C1 segment of cervical spinal cord (tissue), 14 donors: ENCODE results near the gene ZSCAN22.
"Not testable (repeated sequence)": the region's sequence is repeated elsewhere in the genome, so short reads cannot be mapped to it uniquely, and the experiment has no call there.

Experiments
- DNase-seq, 14 donors: peaks; one replicate each; lab custom pipeline; 2025; lab: John Stamatoyannopoulos, UW

The ZSCAN22 gene

DNA sequence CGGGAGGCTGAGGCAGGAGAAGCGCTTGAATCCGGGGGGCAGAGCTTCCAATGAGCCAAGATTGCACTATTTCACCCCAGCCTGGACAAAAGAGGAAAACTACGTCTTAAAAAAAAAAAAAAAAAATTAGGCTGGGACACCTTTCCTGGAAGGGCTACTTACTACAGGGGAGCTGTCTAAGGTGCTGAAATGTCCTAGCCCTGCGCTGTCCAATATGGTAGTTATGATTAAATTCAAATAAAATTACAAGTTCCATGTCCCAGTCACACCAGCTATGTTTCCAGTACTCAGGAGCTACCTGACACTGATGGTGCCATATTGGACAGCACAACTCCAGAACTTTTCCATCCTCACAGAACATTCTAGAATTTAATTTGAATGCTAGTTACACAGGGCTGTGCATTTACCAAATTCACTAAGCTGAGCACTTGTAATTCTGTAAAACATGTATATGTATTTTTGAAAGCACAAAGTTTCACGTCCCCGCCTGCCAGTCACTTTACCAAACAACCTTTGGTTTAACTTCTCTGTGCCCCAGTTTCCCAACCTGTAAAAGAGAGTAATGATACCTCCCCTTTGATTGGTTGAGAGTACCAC, 9.2 kb upstream of the ZSCAN22 start:
- no peak for DNase-seq

DNA sequence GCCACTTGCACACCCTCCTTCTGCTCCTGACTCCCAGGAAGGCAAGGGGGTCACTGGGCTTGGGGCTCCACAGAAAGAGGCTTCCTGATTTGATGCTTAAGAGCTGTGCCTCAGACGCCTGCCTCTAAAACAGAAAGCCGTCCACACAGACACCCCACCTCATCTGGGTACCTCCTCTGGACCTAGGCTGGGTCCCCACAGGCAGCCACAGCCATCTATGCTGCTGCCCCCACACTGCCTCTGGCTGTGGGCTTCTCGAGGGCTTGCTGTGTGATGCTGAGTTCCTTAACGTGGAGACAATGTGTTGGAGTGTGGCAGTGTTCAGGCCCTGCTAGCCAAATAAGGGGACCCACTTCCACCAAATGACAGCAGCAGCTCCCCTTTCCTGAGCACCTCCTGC, 8.5 kb upstream of the ZSCAN22 start:
- DNase-seq, result no peak

DNA sequence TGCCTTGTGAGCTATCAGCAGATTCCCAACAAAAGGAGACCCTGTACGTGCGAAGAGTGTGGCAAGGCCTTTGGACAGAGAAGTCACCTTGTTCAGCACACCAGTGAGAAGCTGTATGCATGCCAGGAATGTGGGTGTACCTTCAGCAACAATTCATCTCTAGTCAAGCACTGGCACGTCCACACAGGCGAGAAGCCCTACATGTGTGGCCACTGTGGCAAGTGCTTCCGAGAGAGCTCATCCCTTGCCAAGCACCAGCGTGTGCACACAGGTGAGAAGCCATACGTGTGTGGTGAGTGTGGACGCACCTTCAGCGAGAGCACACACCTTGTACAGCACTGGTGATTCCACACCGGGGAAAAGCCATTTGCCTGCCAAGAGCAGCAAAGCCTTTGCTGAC, 7.6 kb upstream of the ZSCAN22 start:
- no peak for DNase-seq

DNA sequence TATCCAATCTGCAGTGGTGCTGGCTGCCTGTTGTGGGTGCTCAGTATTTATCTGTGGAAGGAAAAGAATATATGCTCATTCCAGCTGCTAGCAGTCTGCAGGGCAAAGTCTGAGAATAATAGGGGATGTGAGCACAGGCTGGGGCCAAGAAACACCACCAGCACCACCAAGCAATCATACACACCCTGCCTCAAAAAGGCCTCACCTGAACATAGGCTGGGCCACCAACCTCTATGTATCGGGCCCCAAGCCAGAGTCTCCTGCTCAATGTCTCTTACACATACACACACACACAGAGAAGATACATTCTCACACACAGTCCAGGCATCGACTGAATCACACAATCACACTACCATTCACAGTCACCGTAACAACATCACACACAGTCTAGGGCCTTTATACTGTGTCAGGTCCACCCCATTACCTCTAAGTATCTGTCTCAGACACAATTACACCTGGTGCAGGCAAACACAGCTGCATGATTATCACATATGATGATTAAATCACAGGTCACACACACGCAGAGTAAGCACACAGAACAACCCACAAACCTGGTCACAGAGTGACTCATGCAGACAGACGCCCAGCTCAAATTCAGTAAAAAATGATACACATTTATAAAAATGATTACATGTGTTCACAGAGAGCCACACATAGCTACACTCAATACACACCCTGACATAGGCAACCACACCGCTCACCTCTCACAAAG, 1.3 kb upstream of the ZSCAN22 start:
- DNase-seq, result no peak

DNA sequence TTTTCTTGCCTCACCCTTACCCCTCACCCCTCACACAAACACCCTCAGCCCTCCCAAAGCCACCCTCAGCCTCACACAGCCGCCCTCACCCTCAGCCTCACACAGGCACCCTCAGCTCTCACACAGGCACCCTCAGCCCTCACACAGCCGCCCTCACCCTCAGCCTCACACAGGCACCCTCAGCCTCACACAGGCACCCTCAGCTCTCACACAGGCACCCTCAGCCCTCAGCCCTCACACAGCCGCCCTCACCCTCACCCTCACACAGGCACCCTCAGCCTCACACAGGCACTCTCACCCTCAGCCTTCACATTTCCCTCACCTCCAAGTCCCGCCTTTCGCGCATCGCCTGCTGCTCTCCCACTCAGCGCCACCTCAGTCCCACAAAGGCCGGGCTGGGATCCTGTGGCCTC, 287 bp upstream of the ZSCAN22 start:
- DNase-seq, result no peak

DNA sequence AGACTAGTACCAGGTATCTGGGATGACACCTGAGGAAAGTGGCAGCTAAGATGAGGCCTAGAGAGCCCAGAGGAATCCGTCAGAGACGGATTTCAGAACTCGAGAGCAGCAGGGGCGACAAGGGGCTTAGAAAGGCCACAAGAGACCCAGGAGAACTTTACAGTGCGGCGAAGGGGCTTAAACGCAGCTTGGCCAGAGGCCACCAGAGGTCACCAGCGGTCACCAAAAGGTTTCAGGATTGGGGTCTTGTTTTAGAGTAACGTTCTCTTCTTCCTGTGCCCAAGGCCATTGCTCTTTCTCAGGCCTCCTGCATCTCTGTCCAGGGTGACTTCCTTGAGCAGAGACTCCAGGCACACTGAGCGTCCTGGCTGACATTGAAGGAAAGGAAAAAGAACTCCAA, 2.2 kb downstream of the ZSCAN22 start:
- DNase-seq, result no peak

DNA sequence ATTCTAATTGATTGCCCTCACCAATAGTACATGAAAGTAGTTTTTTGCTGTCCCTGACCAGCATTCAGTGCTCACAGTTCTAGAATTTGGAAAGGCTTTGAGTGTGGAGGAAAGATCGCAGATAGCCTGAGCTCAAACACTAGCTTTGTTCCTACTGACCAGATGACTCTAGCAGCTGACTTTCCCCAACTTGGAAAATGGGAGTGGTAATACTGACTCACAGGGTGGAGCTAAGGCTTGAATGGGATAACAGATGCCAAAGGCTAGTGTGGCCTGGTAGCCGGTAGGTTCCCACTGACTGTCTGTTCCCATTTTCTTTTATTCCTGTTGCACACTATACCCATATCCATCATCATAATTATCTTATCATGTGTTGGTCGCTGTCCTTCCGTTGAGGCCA, 3.7 kb downstream of the ZSCAN22 start:
- peak in 11 of 14 donors; percentile 18 to 69 (median 39) for DNase-seq

DNA sequence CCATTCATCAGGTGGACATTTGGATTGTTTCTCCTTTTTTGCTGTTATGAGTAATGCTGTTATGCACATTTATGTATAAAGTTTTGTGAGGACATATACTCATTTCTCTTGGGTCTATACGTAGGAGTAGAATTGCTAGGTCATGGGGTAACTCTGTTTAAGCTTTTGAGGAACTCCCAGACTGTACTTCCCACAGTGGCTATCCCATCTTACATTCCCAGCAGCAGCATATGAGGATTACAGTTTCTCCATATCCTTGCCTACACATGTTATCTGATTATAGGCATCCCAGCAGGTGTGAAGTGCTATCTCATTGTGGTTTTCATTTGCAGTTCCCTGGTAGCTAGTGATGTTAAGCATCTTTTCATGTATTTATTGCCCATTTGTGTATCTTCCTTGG, 5.9 kb downstream of the ZSCAN22 start:
- no peak for DNase-seq

DNA sequence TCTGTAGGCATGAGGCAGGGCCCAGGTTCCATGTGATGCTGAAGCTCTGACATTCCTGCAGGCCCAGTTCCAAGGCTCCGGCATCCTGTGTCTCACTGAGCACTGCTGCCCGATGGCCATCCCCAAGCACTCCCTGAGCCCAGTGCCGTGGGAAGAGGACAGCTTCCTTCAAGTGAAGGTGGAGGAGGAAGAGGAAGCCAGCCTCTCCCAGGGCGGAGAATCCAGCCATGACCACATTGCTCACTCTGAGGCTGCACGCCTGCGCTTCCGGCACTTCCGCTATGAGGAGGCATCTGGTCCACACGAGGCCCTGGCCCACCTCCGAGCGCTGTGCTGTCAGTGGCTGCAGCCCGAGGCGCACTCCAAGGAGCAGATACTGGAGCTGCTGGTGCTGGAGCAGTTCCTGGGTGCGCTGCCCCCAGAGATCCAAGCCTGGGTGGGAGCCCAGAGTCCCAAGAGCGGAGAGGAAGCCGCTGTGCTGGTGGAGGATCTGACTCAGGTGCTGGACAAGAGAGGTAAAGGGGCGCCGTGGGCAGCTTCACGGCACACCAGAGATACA, 8.0 kb downstream of the ZSCAN22 start:
- DNase-seq, result no peak

DNA sequence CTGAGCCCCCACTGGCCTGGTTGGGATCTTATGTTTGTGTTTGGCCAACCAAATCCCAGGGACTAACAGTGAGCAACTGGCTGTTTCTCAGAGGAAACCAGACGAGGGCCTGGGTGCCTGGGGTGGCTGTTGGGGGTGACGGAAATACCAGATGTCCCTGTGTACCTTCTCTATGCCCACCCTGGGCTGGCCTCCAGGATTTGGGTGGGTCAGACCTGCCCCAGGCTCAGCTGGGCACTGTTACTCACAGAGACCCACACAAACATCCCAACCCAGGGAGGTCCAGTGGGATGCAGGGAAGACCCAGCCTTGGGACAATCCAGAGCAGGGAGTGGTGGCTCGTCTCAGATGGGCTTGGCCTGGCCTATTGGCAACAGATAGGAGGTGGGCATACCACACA, 8.8 kb downstream of the ZSCAN22 start:
- DNase-seq, result no peak

DNA sequence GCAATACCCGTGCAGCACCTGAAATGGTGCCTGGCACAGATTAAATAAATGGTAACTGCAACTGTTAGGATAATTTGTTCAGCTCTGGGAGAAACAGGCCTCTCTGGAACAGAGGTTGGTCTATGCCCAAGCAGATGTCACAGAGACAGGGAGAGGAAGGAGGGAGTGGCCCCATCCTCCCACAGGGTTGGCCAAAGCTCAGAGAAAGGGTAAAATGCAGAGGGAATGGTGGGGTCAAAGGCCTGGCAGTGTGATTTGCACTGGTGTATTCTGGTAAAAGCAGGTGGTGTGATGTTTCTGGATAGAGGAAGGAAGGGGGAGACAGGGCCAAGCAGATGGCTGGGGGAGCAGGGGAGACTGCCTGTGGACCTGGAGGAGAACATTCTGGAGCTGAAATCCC, 9.4 kb downstream of the ZSCAN22 start:
- DNase-seq, result no peak

DNA sequence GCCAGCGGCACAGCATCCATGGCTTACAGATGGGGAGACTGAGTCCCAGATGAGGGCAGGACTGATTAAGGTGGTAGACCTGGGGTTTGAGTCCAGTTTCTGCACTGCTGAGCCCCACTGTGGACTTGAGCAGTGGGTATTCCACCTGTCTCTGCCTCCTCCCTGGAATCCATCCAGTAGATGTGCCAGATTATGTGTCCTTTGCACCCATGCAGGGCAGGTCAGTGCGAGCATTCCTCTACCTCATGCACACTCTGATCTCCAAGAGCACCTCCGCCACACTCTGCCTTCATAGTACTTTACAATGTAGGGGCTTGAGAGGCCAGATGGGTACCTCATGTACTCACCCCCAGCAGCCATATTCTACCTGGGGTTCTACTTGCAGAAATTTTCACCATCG, 10.0 kb downstream of the ZSCAN22 start:
- no peak for DNase-seq

DNA sequence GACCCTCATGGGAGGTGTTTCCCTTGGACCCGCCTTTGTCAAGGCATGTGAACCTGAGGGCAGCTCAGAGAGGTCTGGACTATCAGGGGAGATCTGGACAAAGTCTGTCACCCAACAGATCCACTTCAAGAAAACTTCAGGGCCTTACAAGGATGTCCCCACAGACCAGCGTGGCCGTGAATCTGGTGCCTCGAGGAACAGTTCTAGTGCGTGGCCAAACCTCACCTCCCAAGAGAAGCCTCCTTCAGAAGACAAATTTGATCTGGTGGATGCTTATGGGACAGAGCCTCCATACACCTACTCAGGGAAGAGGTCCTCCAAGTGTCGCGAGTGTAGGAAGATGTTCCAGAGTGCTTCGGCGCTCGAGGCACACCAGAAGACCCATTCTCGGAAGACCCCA, 11.5 kb downstream of the ZSCAN22 start:
- DNase-seq, result no peak

DNA sequence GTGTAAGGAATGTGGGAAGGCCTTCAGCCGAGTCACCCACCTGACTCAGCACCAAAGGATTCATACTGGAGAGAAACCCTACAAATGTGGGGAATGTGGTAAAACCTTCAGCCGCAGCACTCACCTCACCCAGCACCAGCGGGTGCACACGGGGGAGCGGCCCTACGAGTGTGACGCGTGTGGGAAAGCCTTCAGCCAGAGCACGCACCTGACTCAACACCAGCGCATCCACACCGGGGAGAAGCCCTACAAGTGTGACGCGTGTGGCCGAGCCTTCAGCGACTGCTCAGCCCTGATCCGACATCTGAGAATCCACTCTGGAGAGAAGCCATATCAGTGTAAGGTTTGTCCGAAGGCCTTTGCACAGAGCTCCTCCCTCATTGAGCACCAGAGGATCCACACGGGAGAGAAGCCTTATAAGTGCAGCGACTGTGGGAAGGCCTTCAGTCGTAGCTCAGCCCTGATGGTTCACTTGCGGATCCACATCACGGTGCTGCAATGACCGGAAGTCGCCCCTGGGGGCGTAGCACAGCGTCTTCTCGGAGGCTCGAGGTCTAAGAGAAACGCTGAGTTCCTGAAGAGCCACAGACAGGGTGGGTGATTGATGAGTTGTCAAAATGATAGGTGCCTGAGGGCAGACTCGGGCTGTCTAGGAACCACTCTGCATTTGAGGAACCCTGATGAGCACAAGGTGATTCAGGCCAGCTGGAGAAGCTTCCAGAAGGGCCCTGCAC, 12.2 kb downstream of the ZSCAN22 start:
- no peak for DNase-seq

DNA sequence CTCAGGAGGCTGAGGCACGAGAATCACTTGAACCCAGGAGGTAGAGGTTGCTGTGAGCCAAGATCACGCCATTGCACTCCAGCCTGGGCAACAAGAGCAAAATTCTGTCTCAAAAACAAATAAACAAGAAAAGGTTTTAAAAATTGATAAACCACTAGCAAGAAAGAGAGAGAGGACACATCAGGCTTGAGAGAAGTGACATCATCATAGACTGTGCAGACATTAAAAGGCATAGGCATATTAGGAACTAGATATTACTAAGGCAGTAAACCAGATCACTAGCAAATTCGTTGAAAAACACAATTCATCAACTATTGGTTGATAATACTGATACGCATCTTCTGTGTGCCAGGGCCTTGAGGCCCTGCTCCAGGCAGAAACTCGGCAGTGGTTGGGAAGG, 18.8 kb downstream of the ZSCAN22 start:
- no peak for DNase-seq

DNA sequence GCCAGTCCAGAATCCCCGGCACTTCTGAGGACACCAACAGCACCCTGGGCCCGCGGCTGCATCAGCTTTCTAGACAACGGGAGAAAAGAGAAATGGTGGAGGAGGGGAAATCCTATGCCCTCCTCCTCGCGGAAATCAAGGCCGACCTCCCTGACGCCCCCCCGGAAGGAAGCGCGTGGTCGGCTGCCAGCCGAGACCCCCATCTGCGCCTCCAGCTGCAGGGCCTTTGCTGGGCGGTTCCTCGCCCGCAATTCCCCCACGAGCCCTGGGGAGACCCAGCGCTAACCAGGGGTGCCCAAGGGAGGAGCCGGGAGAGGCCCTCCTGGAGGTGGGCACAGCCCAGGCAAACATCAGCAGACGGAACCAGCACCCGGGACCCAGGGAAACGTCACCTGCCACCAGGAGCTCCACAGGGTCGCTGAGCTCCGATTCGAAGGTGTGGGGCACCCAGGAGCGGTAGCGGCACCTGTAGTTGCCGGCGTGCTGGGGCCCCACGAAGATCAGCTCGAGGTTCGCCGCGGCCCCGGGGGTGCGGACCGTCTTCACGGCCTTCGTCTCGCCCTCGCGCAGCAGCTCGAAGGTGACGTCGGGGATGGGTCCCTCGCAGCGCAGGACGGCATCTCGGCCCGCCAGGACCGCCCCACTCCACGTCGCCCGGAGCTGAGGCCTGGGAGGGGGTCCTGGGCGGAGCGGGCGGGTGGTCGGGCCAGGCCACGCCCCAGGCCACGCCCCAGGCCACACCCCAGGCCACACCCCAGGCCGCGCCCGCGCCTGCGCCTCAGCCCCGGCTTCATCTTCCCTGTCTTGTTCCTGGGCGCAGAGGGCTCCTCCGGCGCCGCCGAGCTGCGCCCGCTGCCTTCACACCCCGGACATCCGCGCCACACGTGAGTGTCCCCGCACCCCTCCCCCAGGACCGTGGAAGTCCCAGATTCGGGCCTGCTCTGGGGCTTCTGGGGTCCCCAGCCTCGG, 20.5 kb downstream of the ZSCAN22 start:
- peak in 13 of 14 donors; percentile 9 to 84 (median 66) for DNase-seq

DNA sequence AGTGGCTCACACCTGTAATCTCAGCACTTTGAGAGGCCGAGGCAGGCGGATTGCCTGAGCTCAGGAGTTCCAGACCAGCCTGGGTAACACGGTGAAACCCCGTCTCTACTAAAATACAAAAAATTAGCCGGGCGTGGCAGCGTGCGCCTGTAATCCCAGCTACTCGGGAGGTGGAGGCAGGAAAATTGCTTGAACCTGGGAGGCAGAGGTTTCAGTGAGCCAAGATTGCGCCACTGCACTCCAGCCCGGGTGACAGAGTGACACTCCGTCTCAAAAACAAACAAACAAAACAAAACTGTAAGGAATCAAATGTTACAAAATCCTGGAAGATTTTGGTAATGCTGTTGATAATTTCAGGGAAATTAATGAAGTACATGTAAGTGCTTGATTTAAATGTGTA, 21.3 kb downstream of the ZSCAN22 start:
- DNase-seq, result not testable (repeated sequence)

DNA sequence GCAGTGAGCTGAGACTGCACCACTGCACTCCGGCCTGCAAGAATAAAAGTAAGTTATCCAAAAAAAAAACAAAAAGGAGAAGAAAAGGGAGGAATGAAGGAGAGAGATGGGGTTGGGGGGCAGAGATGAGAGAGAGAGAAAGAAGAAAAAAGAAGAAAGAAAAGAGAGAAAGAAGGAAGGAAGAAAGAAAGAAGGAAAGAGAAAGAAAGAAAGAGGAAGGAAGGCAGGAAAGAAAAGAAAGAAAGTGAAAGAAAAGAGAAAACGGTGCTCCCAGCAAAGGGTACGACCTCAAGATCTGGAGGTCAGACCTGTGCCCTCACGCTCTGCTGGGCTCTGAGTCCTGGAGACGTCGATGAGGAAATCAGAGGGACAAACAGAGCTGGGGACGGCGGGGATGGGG, 22.8 kb downstream of the ZSCAN22 start:
- DNase-seq, result no peak

DNA sequence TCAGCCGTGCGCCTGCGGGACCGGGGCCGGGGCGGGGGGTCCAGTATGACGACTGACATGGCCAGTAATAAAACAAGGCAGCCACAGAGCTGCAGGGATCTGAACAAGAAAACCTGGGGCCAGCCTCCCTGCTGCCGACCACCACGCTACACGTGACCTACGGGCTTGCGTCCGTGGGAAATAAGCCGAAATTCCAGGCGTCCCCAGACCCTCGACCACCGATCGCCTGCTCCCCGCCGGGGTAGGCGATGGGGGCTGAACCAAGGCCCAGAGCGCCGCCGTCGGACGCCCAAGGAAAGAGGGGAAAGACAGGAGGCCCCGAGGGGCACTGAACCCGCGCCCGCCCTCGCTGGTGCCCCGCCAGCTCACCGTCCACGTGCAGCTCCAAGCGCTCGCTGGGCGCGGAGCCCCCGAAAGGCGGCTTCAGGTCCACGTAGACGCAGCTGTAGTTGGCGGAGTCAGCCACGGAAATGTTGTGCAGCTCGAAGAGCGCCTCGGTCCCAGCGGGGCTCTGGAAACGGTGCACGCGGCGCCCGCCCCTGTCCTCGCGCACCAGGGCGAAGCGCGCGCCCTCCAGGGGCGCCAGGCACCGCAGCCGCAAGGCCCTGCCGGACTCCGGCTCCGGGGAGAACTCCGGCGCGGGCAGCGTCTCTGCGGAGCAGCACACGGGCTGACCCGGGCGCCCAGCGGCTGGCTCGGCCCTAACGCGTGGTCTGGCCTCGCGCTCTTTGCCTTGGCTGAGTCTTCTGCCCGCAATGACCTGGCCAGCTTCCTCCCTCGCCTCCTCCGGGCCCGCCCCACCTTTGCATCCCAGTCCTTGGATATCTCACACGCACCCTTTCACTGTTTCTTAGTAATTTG, 23.4 kb downstream of the ZSCAN22 start:
- no peak for DNase-seq

DNA sequence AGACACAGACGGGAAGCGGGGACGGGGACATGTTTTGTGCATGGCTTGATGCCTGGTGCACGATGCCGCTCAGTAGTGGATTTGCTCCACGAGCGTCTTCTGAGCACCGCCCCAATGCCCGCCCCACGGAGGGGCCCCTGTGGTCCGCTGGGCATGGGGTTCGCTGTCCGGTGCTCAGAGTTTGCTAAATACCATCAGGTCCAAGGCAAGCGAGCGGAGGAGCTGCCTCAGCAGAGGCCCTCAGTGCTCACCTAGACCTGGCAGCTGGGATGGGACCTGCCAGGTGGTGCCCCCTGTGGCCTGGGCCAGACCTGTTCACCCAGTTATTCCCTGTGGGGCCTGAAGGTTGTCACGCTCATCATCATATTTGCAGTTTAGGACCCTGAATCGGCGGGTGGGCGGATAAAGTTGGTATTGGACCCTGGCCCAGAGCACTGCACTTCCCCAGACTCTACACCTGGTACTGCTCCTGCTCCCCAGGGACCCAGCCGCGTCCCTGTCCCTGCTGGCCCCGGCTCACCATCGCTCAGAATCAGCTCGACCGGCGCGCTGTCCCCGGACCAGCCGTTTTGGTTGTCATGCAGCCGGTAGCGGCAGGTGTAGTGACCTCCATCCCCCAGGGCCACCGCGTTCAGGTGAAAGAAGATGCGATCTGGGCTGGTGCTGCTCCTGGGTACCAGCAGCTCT, 24.2 kb downstream of the ZSCAN22 start:
- no peak for DNase-seq
